Stimulated activated CD8-positive, alpha-beta memory T cell treated with anti-CD3 and anti-CD28 coated beads, Interleukin-7, amount 100 ng/mL, for 48 hours (primary cell): ENCODE measurements around the gene TNK2.
"Not testable (repeated sequence)": the region's sequence is repeated elsewhere in the genome, so short reads cannot be mapped to it uniquely, and the experiment has no call there.

Source experiments
- DNase-seq, 2 donors: peaks; one replicate each; pipeline ENCODE4 v3.0.0-alpha.2; 2020; ENCODE audit warnings: low read depth in 1 of 2; ENCODE audit errors: extremely low read depth in 1 of 2

Gene TNK2

GRCh38 chr3:195907934-195908693, at the start of gene TNK2:
TNK2 (minus strand) TSS chr3:195908551; CDS start chr3:195888588, 19,963 bp downstream.
- peak; percentile 26 to 53 for DNase-seq

GRCh38 chr3:195956577-195956976, 48.2 kb upstream of the TNK2 start:
- DNase-seq = no peak

DNA sequence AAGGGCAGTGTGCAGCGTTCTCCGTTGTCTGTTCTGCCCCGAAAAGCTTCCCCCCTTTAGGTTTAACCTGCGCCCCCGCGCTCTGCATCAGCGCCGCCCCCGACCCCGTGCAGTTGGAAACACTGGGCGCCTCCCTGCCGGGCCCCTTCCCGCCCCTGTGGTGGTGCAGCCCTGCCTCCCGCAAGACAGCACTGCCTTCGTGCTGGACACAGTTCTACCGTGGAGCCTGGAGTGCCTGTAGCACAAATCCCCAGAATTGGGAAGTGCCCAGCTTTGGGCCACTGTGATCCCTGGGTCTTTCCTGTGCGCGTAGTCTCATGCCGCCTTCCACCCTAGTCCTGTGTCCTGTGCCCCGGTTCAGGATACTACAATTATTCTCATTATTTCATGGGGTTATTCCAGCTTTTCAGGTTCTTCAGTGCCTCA, 47.1 kb upstream of the TNK2 start:
- DNase-seq = peak; percentile 62 to 65

DNA sequence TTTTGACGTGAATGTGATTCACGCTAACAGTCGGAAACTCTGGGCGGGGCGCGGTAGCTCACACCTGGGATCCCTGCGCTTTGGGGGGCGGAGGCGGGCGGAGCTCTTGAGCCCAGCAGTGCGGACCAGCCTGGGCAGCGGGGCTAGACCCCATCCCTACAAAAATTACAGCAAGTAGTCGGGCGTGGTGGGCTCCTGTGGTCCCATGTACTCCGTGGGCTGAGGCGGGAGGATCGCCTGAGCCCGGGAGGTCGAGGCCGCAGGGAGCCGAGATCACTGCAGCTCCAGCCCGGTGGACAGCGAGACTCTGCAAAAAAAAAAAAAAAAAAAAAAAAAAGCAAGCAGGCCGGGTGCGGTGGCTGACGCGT, 46.4 kb upstream of the TNK2 start:
- DNase-seq = not testable (repeated sequence)

GRCh38 chr3:195954052-195954751, 45.9 kb upstream of the TNK2 start:
- peak; percentile 65 to 75 for DNase-seq

DNA sequence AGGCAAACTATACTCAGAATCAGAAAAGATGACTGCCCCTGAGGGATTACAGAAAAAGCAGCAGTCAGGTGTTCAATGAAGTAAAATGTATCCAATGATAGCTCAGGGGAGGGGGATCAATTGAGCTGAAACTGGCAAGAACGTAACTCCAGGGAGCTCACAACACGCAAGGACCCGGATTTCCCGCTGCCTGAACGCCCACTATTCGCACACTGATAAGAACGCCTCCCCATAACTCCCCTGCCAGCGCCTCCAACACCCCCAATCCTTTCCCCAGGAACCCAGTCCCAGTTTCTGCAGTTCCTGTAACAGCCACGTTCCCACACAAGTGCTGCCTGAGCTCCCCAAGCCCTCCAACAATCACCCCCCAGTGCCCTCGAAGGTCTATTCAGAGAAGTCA, 44.2 kb upstream of the TNK2 start:
- DNase-seq = not testable (repeated sequence)

- DNase-seq = not testable (repeated sequence)
Observed at GRCh38 chr3:195951443-195952177, 43.3 kb upstream of the TNK2 start.

GRCh38 chr3:195950731-195951130, 42.4 kb upstream of the TNK2 start:
- DNase-seq = not testable (repeated sequence)

DNA sequence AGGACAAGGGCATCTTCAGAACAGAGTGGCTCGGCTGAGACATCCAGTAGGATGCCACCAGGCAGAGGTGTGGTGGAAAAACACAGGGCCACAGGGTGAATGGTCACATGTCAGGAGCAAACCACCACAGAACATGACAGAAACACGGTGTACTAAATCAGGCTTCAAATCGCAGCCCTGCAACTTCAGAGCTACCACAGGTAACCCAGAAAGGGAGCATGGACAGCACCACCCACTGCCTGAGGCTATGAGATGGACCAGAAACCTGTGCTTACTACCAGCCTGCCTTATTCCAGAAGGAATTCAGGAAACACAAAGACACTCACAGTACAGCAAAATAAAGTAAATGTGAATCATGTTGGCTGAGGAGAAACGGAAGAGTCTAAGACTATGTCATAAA, 41.8 kb upstream of the TNK2 start:
- DNase-seq = not testable (repeated sequence)

DNA sequence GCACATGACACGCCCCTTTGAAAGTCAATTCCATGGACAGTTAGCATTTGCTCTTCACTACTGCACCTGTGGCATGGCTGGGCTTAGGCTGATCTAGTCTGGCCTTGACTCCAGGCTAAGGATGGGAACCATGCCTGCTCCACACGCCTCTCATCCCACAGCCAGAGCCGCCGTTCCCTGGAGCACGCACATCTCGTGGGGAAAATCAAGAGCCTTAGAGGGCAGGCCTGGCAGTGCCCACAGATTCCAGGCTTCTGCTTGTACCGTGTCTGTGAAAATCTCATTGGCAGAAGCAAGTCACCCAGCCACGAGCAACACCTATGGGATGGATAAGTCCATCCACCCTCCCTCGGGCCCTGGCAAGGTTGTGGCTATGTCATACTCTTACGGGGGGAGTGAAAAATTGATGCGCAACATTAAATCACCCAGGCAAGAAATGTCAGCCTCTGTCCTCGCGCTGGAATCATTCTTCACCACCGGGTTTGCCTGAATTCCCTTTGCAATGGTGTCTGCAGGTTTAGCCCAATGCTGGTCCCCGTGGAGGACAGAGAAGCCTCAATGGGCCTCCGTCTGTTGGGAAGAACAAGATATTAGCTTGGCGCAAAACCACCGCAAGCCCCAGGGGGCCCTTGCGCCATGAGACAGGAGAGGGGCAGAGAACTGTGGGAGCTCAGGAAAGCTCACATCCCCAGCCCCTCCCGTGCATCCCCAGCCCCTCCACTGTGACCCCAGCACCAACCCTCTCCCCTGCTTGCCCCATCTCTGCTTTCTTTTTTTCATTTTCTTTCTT, 38.8 kb upstream of the TNK2 start:
- not testable (repeated sequence) for DNase-seq

DNA sequence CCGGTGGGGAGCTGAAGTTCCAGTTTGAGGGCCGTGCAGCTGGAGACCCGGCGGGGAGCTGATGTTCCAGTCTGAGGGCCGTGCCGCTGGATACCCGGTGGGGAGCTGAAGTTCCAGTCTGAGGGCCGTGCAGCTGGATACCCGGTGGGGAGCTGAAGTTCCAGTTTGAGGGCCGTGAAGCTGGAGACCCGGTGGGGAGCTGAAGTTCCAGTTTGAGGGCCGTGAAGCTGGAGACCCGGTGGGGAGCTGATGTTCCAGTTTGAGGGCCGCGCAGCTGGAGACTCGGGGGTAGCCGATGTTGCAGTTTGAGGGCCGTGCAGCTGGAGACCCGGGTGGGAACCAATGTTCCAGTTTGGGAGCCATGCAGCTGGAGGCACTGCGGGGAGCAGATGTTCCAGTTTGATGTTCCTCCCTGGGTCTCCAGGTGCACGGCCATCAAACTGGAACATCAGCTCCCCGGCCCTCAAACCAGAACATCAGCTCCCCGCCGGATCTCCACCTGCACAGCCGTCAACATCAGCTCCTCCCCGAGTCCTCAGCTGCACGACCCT, 33.0 kb upstream of the TNK2 start:
- not testable (repeated sequence) for DNase-seq

DNA sequence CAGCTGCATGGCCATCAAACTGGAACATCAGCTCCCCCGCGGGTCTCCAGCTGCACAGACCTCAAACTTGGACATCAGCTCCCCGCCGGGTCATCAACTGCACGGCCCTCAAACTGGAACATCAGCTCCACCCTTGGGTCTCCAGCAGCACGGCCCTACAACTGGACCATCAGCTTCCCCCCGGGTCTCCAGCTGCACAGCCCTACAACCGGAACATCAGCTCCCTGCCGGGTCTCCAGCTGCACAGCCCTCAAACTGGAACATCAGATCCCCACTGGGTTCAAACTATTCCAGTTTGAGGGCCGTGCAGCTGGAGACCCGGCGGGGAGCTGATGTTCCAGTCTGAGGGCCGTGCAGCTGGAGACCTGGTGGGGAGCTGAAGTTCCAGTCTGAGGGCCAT, 32.5 kb upstream of the TNK2 start:
- not testable (repeated sequence) for DNase-seq

- not testable (repeated sequence) for DNase-seq
Observed at GRCh38 chr3:195939526-195940470, 31.4 kb upstream of the TNK2 start.

- not testable (repeated sequence) for DNase-seq
Observed at GRCh38 chr3:195933044-195933430, 24.7 kb upstream of the TNK2 start.

DNA sequence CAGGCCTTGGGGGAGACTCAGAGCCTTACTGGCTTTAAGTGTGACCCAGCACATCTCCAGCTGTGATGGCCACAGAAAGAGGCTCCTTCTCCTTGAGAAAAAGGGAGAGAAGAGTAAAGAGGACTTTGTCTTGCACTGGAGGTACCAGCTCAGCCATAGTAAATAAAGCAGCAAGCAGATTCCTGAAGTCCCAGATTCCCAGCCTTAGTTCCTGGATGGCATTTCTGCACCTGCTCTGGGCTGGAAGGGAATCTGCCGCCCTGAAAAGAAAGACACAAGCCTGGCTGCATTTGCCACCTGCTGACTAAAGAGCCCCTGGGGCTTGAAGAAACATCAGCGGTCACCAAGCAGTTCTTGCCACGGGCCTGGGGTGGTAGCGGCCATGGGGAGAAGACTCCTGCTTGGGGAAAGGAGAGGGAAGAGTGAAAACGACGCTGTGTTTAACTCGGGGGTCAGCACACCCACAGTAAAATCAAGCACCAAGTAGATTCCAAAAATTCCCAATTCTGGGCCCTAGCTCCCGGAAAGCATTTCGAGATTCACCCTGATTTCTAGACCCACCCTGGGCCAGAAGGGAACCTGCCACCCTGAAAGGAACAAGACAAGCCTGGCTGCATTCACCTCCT, 24.2 kb upstream of the TNK2 start:
- no peak for DNase-seq

GRCh38 chr3:195931582-195932273, 23.4 kb upstream of the TNK2 start:
- no peak for DNase-seq

GRCh38 chr3:195929452-195929851, 21.1 kb upstream of the TNK2 start:
- DNase-seq = no peak

DNA sequence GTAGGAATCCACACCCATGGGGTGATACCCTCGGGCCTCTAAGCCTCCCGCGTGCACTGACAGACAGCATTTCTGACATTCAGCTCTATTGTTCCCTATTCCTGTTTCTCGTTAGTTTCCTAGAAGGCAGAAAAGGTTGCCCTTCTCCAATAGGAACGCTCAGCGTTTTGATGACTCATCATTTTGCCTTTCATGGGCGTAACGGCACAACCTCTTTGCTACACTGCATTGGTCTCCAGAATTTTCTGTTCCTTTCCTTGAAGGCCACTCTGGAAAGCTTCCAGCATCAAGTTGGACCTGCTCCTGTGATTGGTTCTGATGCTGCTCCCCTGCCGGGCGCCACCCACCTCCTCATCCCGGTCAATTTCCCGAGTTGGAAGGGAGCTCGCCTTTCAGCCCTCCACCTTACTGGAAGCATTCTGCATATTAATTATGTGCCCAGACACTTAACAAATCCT, 13.0 kb upstream of the TNK2 start:
- DNase-seq = no peak
